Measurements from ENCODE around the gene AKR1C8.

DNA sequence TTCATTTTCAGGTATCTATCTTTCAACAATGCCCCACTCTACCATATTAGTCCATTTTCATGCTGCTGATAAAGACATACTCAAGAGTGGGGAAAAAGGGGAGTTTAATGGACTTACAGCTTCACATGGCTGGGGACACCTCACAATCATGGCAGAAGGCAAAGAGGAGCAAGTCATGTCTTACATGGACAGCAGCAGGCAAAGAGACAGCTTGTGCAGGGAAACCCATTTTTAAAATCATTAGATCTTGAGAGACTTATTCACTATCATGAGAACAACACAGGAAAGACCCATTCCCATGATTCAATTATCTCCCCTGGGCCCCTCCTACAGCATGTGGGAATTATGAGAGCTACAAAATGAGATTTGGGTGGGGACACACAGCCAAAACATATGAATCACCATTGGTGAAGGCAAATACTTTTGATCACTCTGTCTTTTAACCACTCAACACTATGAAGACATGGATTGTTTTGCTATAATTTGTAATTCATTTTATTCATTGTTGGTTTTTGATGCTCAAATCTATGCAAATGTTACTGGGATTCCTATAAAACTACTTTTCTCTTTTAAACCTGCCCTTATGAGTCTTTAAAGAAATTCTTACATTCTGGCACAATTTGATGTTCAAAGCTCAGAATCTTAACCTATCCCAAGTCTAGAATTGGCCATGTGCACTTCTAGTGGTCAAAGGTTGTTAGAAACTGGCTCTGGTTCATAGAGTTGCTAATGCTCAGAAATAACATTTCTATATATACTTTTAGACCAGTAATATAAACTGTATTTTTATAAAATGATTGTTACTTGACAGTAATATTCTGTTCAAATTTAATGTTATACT lies 27.0 kb upstream of the AKR1C8 start:
- TF ChIP-seq, protein P1, sequence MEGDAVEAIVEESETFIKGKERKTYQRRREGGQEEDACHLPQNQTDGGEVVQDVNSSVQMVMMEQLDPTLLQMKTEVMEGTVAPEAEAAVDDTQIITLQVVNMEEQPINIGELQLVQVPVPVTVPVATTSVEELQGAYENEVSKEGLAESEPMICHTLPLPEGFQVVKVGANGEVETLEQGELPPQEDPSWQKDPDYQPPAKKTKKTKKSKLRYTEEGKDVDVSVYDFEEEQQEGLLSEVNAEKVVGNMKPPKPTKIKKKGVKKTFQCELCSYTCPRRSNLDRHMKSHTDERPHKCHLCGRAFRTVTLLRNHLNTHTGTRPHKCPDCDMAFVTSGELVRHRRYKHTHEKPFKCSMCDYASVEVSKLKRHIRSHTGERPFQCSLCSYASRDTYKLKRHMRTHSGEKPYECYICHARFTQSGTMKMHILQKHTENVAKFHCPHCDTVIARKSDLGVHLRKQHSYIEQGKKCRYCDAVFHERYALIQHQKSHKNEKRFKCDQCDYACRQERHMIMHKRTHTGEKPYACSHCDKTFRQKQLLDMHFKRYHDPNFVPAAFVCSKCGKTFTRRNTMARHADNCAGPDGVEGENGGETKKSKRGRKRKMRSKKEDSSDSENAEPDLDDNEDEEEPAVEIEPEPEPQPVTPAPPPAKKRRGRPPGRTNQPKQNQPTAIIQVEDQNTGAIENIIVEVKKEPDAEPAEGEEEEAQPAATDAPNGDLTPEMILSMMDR (IDR thresholded peaks at IDR 0.05; ENCODE audit: low read length): no peak
- no peak for TF ChIP-seq EZH2 (optimal IDR thresholded peaks at IDR 0.05; ENCODE audit: low read depth, low read length)

Measured in MM.1S (cell line).